Embryonic facial prominence (tissue), 1 donor: Measurements from ENCODE around the gene PACSIN2.
"Not testable (repeated sequence)": the region's sequence is repeated elsewhere in the genome, so short reads cannot be mapped to it uniquely, and the experiment has no call there.

ENCODE experiments used
- DNase-seq: peaks from one replicate; pipeline ENCODE4 v3.0.0-alpha.2; 2016; ENCODE audit errors: extremely low spot score

Gene PACSIN2

DNA sequence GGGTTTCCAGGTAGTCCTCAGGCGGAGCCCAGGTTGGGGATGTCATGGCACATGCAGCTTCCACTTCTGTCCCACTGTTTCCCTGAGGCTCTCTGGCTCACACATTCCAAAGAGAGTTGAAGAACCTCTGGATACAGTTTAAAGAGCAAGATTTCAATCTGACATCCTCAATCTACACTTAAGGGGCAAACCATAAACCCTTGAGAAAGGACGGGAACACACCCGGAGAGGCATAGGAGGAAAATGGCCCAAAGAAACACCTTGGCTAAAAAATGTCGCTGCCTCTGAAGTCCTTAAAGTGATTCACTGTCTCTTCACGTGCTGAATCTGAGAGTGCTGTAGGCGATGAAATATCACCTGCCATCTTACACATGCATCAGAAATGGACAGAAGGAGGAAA, 87.0 kb downstream of the PACSIN2 start:
- DNase-seq = no peak

DNA sequence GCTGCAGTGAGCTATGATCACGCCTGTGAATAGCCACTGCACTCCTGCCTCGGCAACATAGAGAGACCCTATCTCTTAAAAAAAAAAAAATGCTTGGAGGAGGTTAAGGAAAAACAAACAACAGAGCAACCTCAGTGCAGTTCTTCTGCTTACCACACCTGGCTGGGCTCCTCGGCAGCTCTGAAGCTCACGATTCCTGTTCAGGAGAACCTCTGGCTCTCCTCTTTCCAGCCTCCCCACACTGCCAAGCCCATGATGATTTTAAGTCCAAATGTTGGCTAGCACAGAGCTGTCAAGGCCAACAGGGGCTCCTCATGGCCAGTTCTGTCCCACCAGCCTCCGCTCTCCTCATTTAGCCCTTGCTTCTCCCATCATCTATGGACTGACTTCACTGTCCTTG, 88.2 kb downstream of the PACSIN2 start:
- no peak for DNase-seq

DNA sequence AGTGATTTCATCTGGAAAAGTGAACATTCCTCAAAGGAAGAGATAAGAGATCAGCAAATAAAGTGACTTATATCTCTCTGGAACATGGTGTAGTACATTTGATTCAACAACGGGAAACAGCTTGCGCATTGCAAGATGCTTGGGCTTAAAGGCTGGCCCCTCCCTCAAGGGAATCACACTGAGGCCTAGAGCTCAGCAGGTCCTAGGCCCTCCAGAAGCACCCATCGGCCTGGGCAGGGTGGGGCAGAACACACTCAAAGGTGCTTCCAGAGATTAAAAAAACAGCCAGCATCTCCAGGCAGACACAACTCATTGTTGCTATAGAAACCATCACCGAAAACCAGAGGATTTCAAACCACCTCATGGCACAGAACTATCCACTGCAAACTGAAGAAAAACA, 88.8 kb downstream of the PACSIN2 start:
- DNase-seq = no peak

DNA sequence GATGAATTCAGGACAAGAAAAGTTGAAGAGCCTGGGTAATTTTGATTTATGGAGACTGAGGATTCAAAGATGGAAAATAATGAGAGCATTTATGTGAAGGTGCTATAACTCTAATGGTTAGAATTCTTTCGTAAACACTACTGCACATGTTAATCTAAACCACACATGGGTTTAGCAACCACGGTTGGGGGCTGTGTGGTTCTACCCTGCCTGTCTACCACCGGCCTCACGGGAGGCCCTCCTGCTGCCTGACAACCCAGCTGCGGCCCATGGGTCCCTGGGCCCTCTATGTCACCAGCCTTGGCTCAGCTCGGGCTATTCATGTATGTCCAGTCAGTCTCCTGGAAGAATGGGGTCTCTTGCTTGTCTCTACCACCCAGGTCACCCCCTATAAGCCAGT, 89.4 kb downstream of the PACSIN2 start:
- no peak for DNase-seq

GRCh38 chr22:42925031-42925430, 89.9 kb downstream of the PACSIN2 start:
- DNase-seq = not testable (repeated sequence)

DNA sequence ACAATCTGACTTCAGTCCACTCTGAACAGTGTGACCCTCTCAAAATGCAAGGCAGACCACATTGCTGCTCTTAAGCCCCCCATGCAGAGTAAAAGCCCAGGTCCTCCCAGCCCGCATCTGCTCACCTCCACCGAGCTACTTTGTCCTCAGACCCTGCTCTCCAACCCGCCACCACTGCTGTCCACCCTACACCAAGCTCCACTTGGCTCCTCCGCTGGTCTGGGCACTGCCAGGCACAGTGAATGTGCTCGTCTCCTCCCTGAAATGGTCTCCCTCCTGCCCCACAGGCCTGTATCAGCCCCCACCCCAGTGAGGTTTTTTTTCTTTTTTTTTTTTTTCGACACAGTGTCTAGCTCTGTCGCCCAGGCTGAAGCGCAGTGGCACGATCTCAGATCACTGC, 90.5 kb downstream of the PACSIN2 start:
- no peak for DNase-seq

- DNase-seq = no peak
Observed at GRCh38 chr22:42922374-42923191, 92.4 kb downstream of the PACSIN2 start.

DNA sequence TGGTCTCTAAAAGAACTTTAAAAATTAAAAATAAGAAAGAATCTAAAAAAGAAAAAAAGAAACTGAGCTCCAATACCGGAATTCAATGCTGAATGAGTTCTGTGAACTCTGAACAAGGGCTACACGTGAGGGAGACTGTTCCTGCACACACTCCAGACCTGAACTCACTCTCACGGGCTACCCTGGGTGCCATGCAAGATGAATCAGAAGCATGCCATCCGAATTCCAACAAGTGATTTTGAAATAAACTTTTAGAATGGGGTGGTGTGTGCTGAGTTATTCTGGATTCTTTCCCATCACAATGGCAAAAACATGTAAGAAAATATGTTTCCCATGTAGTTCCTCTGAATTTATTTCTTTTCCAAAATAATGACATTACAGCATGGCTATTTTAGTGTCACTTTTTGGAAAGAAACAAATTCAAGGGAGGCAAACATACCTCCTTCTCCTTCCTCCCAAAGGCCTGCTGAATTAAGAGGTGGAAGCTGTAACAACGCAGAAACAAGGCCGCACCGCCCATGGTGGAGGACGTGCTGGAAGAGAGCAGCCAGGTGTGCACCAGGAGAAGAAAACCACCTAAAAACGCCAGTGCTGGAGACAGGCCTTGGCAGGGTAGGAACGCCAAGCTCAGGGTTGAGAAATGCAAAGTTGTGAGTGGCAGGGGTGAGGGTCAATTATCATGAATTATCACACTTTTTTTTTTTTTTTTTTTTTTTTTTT, 94.7 kb downstream of the PACSIN2 start:
- no peak for DNase-seq

DNA sequence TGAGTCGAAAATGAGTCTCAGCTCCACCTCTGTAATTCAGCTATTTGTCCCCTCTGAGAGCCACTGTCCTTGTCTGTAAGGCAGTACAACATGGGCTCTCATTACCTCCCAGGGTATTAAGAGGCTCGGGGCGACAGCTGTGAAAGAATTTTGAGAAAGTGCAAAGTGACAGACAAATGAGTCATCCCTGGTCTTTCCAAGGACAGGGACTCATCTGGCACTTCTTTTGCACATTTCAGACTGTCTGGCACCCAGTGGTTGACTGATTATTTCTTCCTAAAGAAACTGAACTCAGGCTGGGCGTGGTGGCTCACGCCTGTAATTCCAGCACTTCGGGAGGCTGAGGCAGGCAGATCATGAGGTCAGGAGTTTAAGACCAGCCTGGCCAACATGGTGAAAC, 95.8 kb downstream of the PACSIN2 start:
- DNase-seq = no peak

- DNase-seq = no peak
Observed at GRCh38 chr22:42918500-42918899, 96.4 kb downstream of the PACSIN2 start.

GRCh38 chr22:42917358-42917757, 97.6 kb downstream of the PACSIN2 start:
- DNase-seq = not testable (repeated sequence)

DNA sequence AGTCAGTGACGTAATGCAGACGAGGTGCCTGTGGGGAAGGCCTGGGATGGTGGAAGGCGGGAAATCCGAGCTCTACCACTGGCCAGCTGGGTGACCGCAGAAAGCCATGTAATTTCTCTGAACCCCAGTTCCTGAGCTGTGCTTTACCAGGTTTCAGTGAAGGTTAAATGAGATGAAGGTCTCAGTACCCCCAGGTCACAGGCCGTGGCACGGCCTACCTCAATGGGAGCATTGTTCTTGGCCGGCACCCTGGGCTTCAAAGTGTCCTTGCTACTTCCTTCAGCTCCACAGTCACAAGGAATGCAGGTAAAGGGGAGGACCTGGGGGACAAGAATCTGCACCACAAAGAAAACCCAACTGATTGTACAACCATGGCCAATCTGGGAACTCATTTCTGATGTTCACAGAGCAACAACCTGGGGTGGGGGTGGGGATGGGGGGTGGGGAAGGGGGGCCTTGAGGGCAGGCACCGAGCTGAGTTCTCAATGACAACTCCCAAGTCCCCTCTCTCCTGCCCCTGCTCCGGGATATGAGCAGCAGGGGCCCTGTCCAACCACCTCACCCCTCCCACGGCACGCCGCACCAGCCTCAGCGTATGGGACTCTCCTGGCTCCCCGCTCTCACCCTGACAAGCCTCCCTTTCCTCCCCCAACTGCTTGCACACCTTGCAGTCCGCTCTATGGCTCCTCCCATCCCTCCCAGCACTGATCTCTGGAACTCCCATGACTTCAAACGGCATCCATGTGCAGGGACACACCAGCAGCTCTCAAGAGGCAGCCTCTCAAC, 98.8 kb downstream of the PACSIN2 start:
- DNase-seq = no peak

DNA sequence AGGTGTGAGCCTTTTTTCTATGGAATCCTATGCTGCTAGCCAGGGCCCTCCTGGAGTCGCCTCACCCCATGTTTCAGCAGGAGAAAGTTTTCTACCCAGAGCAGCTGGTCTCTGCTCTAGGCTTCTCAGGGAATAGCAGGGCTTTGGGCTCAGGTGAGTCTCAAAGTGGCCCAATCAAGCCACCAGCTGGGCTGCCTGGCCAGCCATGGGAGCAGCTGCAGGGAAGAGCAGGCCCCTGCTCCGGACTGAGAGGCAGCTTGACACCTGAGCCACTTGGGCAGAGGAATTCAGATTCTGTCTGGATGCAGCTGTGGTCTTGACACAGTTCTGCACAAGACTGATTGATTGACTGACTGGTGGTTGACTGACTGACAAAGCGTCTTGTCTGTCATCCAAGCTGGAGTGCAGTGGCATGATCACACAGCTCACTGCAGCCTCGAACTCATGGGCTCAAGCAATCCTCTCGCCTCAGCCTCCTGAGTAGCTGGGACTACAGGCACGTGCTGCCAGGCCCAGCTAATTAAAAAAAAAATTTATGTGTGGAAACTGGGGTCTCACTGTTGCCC, 100.4 kb downstream of the PACSIN2 start:
- DNase-seq = no peak

DNA sequence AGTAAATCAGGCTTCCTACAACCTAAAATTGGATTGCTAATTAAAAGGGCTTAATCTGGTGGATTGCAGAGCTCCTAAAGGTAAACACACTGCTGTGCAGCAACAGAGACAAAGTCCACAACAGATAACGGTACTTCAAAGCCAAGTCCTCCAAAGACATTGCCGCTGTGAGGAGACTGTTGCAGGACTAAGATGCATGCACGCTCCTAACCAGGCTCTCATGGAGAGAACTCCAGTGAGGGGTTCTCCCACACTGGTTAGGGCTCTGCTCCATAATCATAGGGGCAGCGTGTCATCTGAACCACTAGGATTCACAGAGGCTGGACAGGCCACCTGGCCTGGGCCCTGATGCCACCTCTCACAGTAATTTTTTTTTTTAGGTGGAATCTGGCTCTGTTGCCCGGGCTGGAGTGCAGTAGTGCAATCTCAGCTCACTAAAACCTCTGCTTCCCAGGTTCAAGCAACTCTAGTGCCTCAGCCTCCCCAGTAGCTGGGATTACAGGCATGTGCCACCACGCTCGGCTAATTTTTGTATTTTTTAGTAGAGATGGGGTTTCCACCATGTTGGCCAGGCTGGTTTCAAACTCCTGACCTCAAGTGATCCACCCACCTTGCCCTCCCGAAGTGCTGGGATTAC, 101.0 kb downstream of the PACSIN2 start:
- DNase-seq = no peak

- DNase-seq = no peak
Observed at GRCh38 chr22:42912059-42912458, 102.9 kb downstream of the PACSIN2 start.

- DNase-seq = no peak
Observed at GRCh38 chr22:42910221-42910942, 104.6 kb downstream of the PACSIN2 start.

DNA sequence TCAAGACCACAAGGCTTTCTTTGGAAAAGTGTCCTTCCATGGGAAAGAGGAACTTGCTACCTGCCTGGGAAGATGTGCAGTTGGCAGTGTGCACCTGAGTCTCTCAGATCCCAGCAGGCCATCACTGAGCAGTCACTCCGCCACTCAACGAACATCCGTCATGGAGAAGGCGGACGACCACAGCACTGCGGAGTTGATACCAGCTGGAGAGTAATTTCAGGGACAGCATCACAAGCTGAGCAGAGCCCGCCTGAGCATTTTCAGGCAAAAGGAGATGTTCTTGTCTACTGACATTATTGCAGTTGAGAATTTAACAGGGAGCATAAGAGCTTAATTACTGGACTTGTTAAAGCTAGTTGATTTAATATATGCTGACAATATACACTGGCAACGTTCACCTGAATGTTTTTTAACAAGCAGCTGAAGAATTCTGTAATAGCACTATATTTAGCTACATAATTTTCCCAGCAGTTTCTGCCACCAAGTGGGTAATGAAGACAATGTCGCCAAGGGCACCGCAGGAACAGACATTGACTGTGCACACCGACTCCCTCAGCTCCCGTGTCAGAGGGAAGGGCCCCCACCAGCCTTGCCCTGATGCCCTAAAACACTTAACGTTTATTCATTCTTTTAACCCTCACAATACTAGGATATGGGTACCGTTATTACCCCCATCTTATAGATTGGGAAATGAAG, 105.4 kb downstream of the PACSIN2 start:
- DNase-seq = no peak

DNA sequence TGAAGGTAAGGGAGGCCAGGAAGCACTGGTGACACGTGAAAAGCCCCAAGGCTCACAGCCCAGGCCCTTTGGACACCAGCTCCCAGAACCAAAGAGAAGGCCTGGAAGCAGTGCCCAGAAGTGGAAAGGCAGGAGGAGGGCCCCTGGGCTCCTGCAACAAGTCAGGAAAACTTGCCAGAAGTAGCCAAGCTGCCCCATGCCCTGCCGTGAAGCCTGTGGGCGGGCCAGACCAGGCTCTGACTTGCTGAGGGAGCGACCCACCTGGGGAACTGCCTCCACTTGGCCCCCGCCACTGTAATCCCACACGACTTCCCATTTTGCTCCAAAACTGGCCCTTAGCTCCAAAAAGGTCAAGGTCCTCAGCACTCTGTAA, 106.6 kb downstream of the PACSIN2 start:
- DNase-seq = no peak

GRCh38 chr22:42907404-42908373, 107.3 kb downstream of the PACSIN2 start:
- DNase-seq = no peak
